ENCODE measurements around the gene SERINC5. TPM values are rescaled to one million over a fixed set of nuclear protein-coding genes. Genes with fewer than 3 reads are reported as not detected.

The SERINC5 gene
- total and polyA plus RNA-seq, 3 donors from 2014 or later: 62.3 to 217 (median 158) TPM

DNA sequence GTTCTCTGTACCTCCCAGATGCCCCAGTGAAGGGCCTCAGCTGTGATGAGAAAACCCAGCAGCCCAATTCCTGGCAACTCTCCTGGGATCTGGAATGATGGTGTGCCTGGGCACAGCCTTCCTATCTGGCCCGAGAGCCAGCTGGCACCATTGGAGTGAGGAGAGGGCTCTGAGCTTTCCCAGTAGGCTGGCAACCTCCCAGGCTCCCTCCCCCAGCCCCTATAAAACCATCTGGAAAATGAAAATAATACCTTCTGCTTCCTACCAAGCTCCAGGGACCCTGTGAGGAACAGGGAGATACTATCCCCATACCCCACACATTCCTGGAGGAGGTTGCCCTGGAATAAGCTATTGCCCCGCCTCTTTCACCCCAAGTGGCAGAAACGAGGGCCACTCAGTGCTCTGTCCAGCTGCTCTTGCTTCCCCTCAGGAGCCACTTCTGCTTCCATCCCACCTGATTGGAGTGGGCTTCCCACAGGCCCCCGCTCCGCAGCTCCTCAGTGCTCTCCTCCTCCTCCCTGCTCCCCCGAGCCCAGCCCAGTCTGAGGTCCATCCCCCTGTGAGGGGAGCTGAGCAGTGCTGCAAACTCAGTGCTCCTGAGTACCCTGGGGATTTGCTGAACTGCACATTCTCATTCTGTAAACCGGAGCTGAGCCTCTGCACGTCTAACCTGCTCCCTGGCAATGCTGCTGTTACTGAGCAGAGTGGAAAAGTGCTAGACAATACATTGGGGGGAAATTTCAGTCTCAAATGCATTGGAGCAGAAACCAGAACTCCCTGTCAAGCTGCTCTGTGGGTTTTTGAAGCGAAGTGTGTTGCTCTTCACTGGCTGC is 146.0 kb downstream of the SERINC5 start:
- no peak for DNase-seq
- H3K27ac ChIP-seq: no peak overlapping the region
- H3K4me1 ChIP-seq: peaks cover 19% of the 10 kb centered on the region
- 36 to 60% methylated on average over 9 of the region's 9 CpGs for WGBS, 2 donors
- no peak overlapping the region for H3K4me3 ChIP-seq
- H3K27me3 ChIP-seq: no peaks in the 10 kb centered on the region
- H3K36me3 ChIP-seq (ENCODE audit: low read depth, missing control alignments): no peaks in the 10 kb centered on the region
- TF ChIP-seq POLR2A (IDR thresholded peaks at IDR 0.05): no peak
- TF ChIP-seq, protein P1, sequence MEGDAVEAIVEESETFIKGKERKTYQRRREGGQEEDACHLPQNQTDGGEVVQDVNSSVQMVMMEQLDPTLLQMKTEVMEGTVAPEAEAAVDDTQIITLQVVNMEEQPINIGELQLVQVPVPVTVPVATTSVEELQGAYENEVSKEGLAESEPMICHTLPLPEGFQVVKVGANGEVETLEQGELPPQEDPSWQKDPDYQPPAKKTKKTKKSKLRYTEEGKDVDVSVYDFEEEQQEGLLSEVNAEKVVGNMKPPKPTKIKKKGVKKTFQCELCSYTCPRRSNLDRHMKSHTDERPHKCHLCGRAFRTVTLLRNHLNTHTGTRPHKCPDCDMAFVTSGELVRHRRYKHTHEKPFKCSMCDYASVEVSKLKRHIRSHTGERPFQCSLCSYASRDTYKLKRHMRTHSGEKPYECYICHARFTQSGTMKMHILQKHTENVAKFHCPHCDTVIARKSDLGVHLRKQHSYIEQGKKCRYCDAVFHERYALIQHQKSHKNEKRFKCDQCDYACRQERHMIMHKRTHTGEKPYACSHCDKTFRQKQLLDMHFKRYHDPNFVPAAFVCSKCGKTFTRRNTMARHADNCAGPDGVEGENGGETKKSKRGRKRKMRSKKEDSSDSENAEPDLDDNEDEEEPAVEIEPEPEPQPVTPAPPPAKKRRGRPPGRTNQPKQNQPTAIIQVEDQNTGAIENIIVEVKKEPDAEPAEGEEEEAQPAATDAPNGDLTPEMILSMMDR (IDR thresholded peaks at IDR 0.05): no peak
- intact Hi-C loops (cut with DNase I; ENCODE audit: low total_unique reads): no loop called here
- H3K9me3 ChIP-seq: no peaks in the 10 kb centered on the region

DNA sequence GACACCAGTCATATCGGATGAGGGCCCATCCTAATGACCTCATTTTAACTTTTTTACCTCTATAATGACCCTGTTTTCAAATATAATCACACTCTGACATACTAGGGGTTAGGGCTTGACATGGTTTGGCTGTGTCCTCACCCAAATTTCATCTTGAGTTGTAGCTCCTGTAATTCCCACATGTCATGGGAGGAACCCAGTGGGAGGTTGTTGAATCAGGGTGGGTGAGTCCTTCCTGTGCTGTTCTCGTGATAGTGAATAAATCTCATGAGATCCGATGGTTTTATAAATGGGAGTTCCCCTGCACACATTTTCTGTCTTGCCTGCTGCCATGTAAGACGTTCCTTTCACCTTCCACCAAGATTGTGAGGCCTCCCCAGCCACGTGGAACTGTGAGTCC is 148.9 kb downstream of the SERINC5 start:
- Histone ChIP-seq H3K27ac (no peak overlapping the region), H3K4me3 (no peak overlapping the region), H3K9me3 (no peaks in the 10 kb centered on the region), H3K4me1 (peaks cover 19% of the 10 kb centered on the region), H3K27me3 (no peaks in the 10 kb centered on the region), H3K36me3 (ENCODE audit: low read depth, missing control alignments) (no peaks in the 10 kb centered on the region)
- DNase-seq: no peak
- intact Hi-C loops (cut with DNase I; ENCODE audit: low total_unique reads): no loop called here
- WGBS, 2 donors: 67 to 69% methylated on average over 5 of the region's 5 CpGs
- TF ChIP-seq, protein P1 (IDR thresholded peaks at IDR 0.05): no peak
- no peak for TF ChIP-seq POLR2A (IDR thresholded peaks at IDR 0.05)

DNA sequence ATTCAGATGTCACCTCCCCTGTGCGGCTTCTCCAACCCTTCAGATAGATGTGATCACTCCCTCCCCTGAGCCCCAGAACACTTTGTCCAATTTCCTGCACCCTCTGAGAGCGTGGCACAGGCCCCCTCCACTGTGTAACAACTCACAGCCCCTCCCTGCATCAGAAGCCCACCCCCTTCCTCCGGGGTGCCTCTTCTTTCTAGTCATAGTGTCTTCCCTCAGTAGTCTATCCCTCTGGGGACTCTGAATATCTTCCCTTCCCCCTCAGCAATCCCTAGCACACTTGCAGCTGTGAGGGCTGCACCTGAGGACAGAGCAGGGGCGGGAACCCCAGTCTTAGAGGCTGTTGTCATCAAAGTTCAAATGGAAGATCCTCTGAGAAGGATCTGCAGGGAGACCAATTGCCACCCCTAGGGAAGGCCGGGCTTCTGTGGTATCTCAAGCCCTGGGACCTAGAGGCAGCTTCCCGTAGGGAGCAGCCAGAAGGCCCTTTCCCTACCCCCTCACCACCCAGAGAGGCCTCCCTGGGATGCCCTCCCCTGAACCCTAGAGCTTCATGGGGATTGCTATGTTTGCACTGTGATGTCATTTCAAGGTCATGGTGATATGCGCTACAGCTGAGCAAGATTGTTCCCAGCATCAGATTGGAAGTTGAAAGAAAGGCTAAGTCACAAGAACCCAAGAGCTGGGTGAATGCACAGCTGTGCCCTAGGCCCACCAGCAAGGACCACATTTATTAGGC is 150.0 kb downstream of the SERINC5 start:
- TF ChIP-seq, protein P1 (IDR thresholded peaks at IDR 0.05): no peak
- no peak for TF ChIP-seq POLR2A (IDR thresholded peaks at IDR 0.05)
- no peak overlapping the region for H3K4me3 ChIP-seq
- no peak for DNase-seq
- H3K27me3 ChIP-seq: no peaks in the 10 kb centered on the region
- peaks cover 19% of the 10 kb centered on the region for H3K4me1 ChIP-seq
- H3K9me3 ChIP-seq: no peaks in the 10 kb centered on the region
- H3K27ac ChIP-seq: no peak overlapping the region
- intact Hi-C loops (cut with DNase I; ENCODE audit: low total_unique reads): no loop called here
- WGBS, 2 donors: 70 to 71% methylated on average over 5 to 7 of the region's 7 CpGs
- no peaks in the 10 kb centered on the region for H3K36me3 ChIP-seq (ENCODE audit: low read depth, missing control alignments)

DNA sequence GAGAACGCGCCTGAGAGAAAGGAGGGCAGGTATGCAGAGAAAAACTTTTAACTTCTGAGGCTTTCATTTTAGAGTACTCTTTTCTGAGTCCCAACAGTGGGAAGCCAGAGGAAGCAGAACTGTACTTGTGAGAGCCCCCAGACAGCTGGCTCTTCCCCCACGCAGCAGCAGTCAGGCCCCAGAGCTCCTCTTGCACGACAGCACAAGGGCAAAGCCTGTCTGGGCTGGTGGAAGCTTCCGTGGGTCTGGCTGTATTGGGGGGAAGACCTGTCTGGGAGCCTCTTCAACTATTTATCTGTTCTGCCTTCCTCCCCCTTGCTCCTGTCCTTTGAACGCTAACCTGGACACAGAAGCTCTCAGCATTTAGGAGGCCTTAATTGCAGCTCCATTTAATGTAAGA is 152.5 kb downstream of the SERINC5 start:
- Histone ChIP-seq H3K9me3 (no peaks in the 10 kb centered on the region), H3K36me3 (ENCODE audit: low read depth, missing control alignments) (no peaks in the 10 kb centered on the region), H3K27me3 (no peaks in the 10 kb centered on the region), H3K4me1 (peaks cover 8% of the 10 kb centered on the region), H3K4me3 (no peak overlapping the region), H3K27ac (no peak overlapping the region)
- intact Hi-C loops (cut with DNase I; ENCODE audit: low total_unique reads): no loop called here
- WGBS, 2 donors: 51 to 81% methylated on average over 4 to 6 of the region's 6 CpGs
- no peak for DNase-seq
- no peak for TF ChIP-seq POLR2A (IDR thresholded peaks at IDR 0.05)
- TF ChIP-seq, protein P1 (IDR thresholded peaks at IDR 0.05): no peak

Data from testis (tissue), 3 donors.